HL-60 (cell line): ENCODE measurements around the gene LCN2.

ENCODE experiments used
- CTCF ChIP-seq: IDR thresholded peaks from one replicate; pipeline ENCODE4 v1.5.1; 2011; ENCODE audit warnings: low read length, control low read depth, inconsistent platforms; ENCODE audit not compliant: insufficient read depth
- GABPA ChIP-seq: IDR thresholded peaks from 2 replicates; pipeline ENCODE4 v1.6.1; 2012; ENCODE audit warnings: low read depth
- POLR2AphosphoS5 ChIP-seq: IDR thresholded peaks from 2 replicates; pipeline ENCODE4 v1.6.1; 2012; ENCODE audit warnings: low read depth
- SPI1 ChIP-seq: IDR thresholded peaks from 2 replicates; pipeline ENCODE4 v1.6.1; 2012; ENCODE audit warnings: low read depth, mild to moderate bottlenecking, borderline replicate concordance

- TF ChIP-seq GABPA (no peak), CTCF (no peak), POLR2AphosphoS5 (no peak), SPI1 (no peak)
Observed at GRCh38 chr9:128138001-128138400, 11.3 kb upstream of the LCN2 start.
